Ovary (tissue), 9 donors: ENCODE measurements around the gene PRDM16. TPM values are rescaled to one million over a fixed set of nuclear protein-coding genes. Genes with fewer than 3 reads are reported as not detected.

Experiments
- DNase-seq, 5 donors: peaks; one replicate each; pipeline ENCODE4 v3.0.0-alpha.2; 2019 to 2020
- H3K27ac ChIP-seq, 2 donors: fragments of 200-600 bp; one replicate each; pipeline versions ENCODE4 v1.5.1 to v1.8.0; 2019 to 2022
- H3K27me3 ChIP-seq: fragments of 200-600 bp; one replicate; pipeline ENCODE4 v1.8.0; 2022
- H3K36me3 ChIP-seq: fragments of 200-600 bp; sonication (generic); one replicate; pipeline ENCODE4 v1.5.1; 2019
- H3K4me1 ChIP-seq: one replicate; pipeline ENCODE4 v1.8.1; 2013; ENCODE audit warnings: mild to moderate bottlenecking, moderate library complexity; ENCODE audit not compliant: insufficient read depth
- H3K4me3 ChIP-seq: fragments of 200-600 bp; sonication (generic); one replicate; pipeline ENCODE4 v1.5.1; 2017
- H3K9me3 ChIP-seq, 2 donors: fragments of 200-600 bp in 1 of 2; sonication (generic) in 1 of 2; one replicate each; pipeline versions ENCODE4 v1.5.1 to v1.8.1; 2013 to 2019; ENCODE audit warnings: mild to moderate bottlenecking in 1 of 2, moderate library complexity in 1 of 2
- CTCF ChIP-seq, 3 donors: fragments of 450-650 bp in 2 of 3; fragments of 200-600 bp in 1 of 3; IDR thresholded peaks; one replicate each; pipeline versions ENCODE4 v1.5.1 to v1.8.0; 2016 to 2022; ENCODE audit warnings: antibody characterized with exemption in 3 of 3, mild to moderate bottlenecking in 1 of 3
- EP300 ChIP-seq: sonication (generic); formaldehyde crosslinking; IDR thresholded peaks from one replicate; pipeline ENCODE4 v1.6.1; 2017; ENCODE audit warnings: antibody characterized with exemption
- POLR2A ChIP-seq: fragments of 450-650 bp; IDR thresholded peaks from one replicate; pipeline ENCODE4 v1.6.1; 2017; ENCODE audit warnings: antibody characterized with exemption, mild to moderate bottlenecking, moderate library complexity
- WGBS, 3 donors: extraction: QIAGEN DNeasy Blood & Tissue Kit in 1 of 3; methylation state at CpG; one replicate each; pipeline versions ENCODE4 v1.1.5 to v1.1.7; 2013 to 2017; 5-methylcytosine and 5-hydroxymethylcytosine counted together
- intact Hi-C, 4 donors: fragments of 100-400 bp; cut with DNase I; formaldehyde crosslinking; loops; one replicate each; pipeline versions ENCODE4 v1.11.0 to v1.15.1; 2022 to 2023
- polyA plus RNA-seq, 2 donors: library from polyadenylated mRNA; stranded (reverse); fragments of 200-250 nt in 1 of 2; fragments of 350-450 nt in 1 of 2; fragmentation: Illumina TruSeq in 1 of 2; extraction: RNeasy Lipid Tissue Mini Kit (QIAGEN cat#74804) in 1 of 2; gene quantifications; one replicate each; pipeline ENCODE4 v1.2.3, GENCODE V29; 2013 to 2014
- total RNA-seq, 7 donors: library from RNA; depleted of rRNA in 2 of 7; stranded (reverse); fragments of >200 nt in 2 of 7; fragmentation: NEBNext Ultra II Directional in 3 of 7; extraction: Animal tissue kit (Norgen Biotek cat#: 25700) in 3 of 7; gene quantifications; one replicate each; pipeline versions ENCODE4 v1.1.0 to v1.2.4, GENCODE V29; 2016 to 2023
- donor health status: DM: no; HTN: no; CAD: no; lungs with moderate emphysema.
- donor health status: DM: no; HTN: no; CAD: no.
- donor health status: Bipolar disorder and iron deficiency.
- donor health status: DM: yes; HTN: yes; CAD: no.
- donor health status: DM: no; HTN: no; CAD: no.
- donor health status: DM: yes; HTN: yes; CAD: no.

The PRDM16 gene
- total and polyA plus RNA-seq, 9 donors, result 1.1 to 17.3 (median 3.9) TPM

- H3K27ac ChIP-seq, result no peak overlapping the region
These were observed 261.8 kb downstream of the PRDM16 start for GRCh38 chr1:3330771-3331245.

GRCh38 chr1:3331564-3331963 lies 262.6 kb downstream of the PRDM16 start:
- H3K9me3 ChIP-seq, result no peaks in the 10 kb centered on the region
- no peaks in the 10 kb centered on the region for H3K36me3 ChIP-seq
- WGBS, 3 donors, result 76 to 82% (median 82%) methylated on average over 14 of the region's 14 CpGs
- intact Hi-C loops, result no loop called here
- DNase-seq, result no peak
- H3K27ac ChIP-seq, result no peak overlapping the region
- TF ChIP-seq EP300 (no peak), POLR2A (no peak), CTCF (IDR thresholded peaks at IDR 0.05) (no peak)
- peaks cover 2% of the 10 kb centered on the region for H3K4me1 ChIP-seq
- H3K4me3 ChIP-seq, result no peak overlapping the region
- H3K27me3 ChIP-seq, result no peaks in the 10 kb centered on the region

More at GRCh38 chr1:3330771-3331245, 261.8 kb downstream of the PRDM16 start:
- intact Hi-C loops, result no loop called here
- no peak for TF ChIP-seq POLR2A
- no peak for TF ChIP-seq CTCF (IDR thresholded peaks at IDR 0.05)
- no peak for TF ChIP-seq EP300
- no peak for DNase-seq
- no peaks in the 10 kb centered on the region for H3K27me3 ChIP-seq
- H3K4me3 ChIP-seq, result no peak overlapping the region
- no peaks in the 10 kb centered on the region for H3K9me3 ChIP-seq
- 72 to 76% (median 73%) methylated on average over 11 of the region's 11 CpGs for WGBS, 3 donors
- peaks cover 2% of the 10 kb centered on the region for H3K4me1 ChIP-seq
- H3K36me3 ChIP-seq, result no peaks in the 10 kb centered on the region

- Histone ChIP-seq H3K4me1 (peaks cover 2% of the 10 kb centered on the region), H3K27me3 (no peaks in the 10 kb centered on the region), H3K36me3 (no peaks in the 10 kb centered on the region), H3K9me3 (no peaks in the 10 kb centered on the region), H3K27ac (no peak overlapping the region), H3K4me3 (no peak overlapping the region)
- WGBS, 3 donors, result 82 to 84% (median 84%) methylated on average over 18 of the region's 18 CpGs
- no peak for DNase-seq
- no peak for TF ChIP-seq EP300
- TF ChIP-seq CTCF (IDR thresholded peaks at IDR 0.05), result no peak
- TF ChIP-seq POLR2A, result no peak
- intact Hi-C loops, result no loop called here
These were observed 263.0 kb downstream of the PRDM16 start for GRCh38 chr1:3332043-3332442.

- intact Hi-C loops, result no loop called here
- Histone ChIP-seq H3K9me3 (no peaks in the 10 kb centered on the region), H3K36me3 (no peaks in the 10 kb centered on the region), H3K27me3 (no peaks in the 10 kb centered on the region), H3K4me3 (no peak overlapping the region), H3K27ac (no peak overlapping the region), H3K4me1 (peaks cover 2% of the 10 kb centered on the region)
- 93 to 95% (median 93%) methylated on average over 10 of the region's 10 CpGs for WGBS, 3 donors
- DNase-seq, result no peak
- TF ChIP-seq EP300, result no peak
- TF ChIP-seq CTCF (IDR thresholded peaks at IDR 0.05), result no peak
- no peak for TF ChIP-seq POLR2A
These were observed 263.7 kb downstream of the PRDM16 start for GRCh38 chr1:3332662-3333061.
